ENCODE measurements around the gene DIDO1. TPM values are rescaled to one million over a fixed set of nuclear protein-coding genes. Genes with fewer than 3 reads are reported as not detected.
A peak's percentile ranks its signal among the peaks of the same experiment; 100 is the strongest.

The DIDO1 gene
- total RNA-seq, 4 donors from 2014 or later = 24.2 to 39.3 (median 28.7) TPM

DNA sequence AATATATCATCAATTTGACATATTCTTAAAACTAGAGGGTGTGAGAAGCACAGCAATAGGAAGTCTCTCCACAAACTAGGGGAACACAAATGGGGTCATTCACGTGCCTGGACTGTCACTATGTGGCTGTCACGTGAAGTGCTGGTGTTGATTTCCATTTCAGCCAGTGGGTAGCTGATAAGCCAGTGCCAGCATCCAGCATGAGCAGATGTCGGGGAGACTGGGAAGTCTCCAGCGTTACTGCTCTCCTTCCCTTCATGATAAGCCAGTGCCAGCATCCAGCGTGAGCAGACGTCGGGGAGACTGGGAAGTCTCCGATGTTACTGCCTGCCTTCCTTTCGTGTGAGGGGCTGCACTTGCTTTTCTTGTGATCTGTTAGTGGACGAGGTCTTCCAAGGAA, 20.6 kb upstream of the DIDO1 start:
- peaks cover 0 to 73% of the 10 kb centered on the region in 2 donors for H3K36me3 ChIP-seq
- no peaks in the 10 kb centered on the region for H3K27me3 ChIP-seq
- H3K4me3 ChIP-seq = no peak overlapping the region
- peak overlapping the region in 2 of 4 donors; percentile 24 to 39 for H3K27ac ChIP-seq
- no peaks in the 10 kb centered on the region for H3K9me3 ChIP-seq
- TF ChIP-seq, protein P1, sequence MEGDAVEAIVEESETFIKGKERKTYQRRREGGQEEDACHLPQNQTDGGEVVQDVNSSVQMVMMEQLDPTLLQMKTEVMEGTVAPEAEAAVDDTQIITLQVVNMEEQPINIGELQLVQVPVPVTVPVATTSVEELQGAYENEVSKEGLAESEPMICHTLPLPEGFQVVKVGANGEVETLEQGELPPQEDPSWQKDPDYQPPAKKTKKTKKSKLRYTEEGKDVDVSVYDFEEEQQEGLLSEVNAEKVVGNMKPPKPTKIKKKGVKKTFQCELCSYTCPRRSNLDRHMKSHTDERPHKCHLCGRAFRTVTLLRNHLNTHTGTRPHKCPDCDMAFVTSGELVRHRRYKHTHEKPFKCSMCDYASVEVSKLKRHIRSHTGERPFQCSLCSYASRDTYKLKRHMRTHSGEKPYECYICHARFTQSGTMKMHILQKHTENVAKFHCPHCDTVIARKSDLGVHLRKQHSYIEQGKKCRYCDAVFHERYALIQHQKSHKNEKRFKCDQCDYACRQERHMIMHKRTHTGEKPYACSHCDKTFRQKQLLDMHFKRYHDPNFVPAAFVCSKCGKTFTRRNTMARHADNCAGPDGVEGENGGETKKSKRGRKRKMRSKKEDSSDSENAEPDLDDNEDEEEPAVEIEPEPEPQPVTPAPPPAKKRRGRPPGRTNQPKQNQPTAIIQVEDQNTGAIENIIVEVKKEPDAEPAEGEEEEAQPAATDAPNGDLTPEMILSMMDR (IDR thresholded peaks at IDR 0.05 in 4 of 5, conservative IDR thresholded peaks at IDR 0.05 in 1 of 5) = no peak
- no peak for TF ChIP-seq POLR2A (IDR thresholded peaks at IDR 0.05)
- peak; percentile 63 to 71 for ATAC-seq
- intact Hi-C loops (cut with DNase I; ENCODE audit: low total_unique reads) (no loop called here), in situ Hi-C loops (cut with MboI; ENCODE audit: low sequenced_read_pairs in 4 of 4) (no loop called here)
- H3K4me1 ChIP-seq = peaks cover 6 to 11% of the 10 kb centered on the region in 2 donors
- no peak for DNase-seq

DNA sequence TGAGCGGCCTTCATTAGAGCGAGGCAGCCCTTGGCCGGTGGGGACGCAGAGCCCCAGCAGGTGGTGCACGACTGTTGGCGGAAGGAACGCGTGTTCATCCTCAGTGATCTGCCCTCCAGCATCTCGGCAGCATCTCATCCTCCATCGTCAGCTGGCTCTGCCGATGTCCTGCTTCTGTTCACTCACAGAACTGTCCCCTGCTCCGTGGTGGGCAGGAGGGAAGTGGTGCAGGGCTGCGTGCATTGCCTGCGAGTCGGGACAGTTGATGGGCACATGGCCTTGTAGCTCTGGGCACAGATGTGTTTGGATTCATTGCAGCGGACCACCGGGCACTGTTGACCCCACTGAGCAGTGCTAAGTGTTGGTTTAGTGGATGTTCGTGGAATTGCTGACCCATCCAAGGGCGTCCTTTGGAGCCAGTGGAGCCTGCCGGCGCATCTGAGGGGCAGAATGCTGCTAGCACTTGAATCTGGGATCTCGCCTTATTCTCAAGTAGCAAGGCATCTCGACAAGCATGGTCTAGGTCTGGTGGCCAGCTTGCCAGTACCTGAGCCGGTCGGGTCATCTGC, 19.6 kb upstream of the DIDO1 start:
- in situ Hi-C loops (cut with MboI; ENCODE audit: low sequenced_read_pairs in 4 of 4) (no loop called here), intact Hi-C loops (cut with DNase I; ENCODE audit: low total_unique reads) (no loop called here)
- Histone ChIP-seq H3K9me3 (no peaks in the 10 kb centered on the region), H3K27ac (no peak overlapping the region), H3K36me3 (peaks cover 0 to 78% of the 10 kb centered on the region in 2 donors), H3K27me3 (no peaks in the 10 kb centered on the region), H3K4me3 (no peak overlapping the region), H3K4me1 (peaks cover 6 to 11% of the 10 kb centered on the region in 2 donors)
- ATAC-seq (no peak), DNase-seq (no peak)
- no peak for TF ChIP-seq POLR2A (IDR thresholded peaks at IDR 0.05)
- TF ChIP-seq, protein P1 (IDR thresholded peaks at IDR 0.05 in 4 of 5, conservative IDR thresholded peaks at IDR 0.05 in 1 of 5) = no peak

DNA sequence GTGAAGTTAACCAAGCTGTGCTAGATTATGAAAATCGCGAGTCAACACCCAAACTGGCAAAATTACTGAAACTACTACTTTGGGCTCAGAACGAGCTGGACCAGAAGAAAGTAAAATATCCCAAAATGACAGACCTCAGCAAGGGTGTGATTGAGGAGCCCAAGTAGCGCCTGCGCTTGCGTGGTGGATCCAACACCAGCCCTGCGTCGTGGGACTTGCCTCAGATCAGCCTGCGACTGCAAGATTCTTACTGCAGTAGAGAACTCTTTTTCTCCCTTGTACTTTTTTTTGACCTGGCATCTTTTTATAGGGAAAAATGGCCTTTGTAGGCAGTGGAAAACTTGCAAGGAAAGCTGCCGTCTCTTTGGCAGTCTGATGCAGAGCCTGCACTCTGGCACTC, 18.4 kb upstream of the DIDO1 start:
- Histone ChIP-seq H3K4me1 (peaks cover 9 to 15% of the 10 kb centered on the region in 2 donors), H3K4me3 (no peak overlapping the region), H3K9me3 (no peaks in the 10 kb centered on the region), H3K27ac (no peak overlapping the region), H3K27me3 (no peaks in the 10 kb centered on the region), H3K36me3 (peaks cover 0 to 71% of the 10 kb centered on the region in 2 donors)
- TF ChIP-seq, protein P1 (IDR thresholded peaks at IDR 0.05 in 4 of 5, conservative IDR thresholded peaks at IDR 0.05 in 1 of 5) = no peak
- TF ChIP-seq POLR2A (IDR thresholded peaks at IDR 0.05) = no peak
- in situ Hi-C loops (cut with MboI; ENCODE audit: low sequenced_read_pairs in 4 of 4) = no loop called here
- no peak for ATAC-seq
- no peak for DNase-seq
- intact Hi-C loops (cut with DNase I; ENCODE audit: low total_unique reads) = no loop called here

DNA sequence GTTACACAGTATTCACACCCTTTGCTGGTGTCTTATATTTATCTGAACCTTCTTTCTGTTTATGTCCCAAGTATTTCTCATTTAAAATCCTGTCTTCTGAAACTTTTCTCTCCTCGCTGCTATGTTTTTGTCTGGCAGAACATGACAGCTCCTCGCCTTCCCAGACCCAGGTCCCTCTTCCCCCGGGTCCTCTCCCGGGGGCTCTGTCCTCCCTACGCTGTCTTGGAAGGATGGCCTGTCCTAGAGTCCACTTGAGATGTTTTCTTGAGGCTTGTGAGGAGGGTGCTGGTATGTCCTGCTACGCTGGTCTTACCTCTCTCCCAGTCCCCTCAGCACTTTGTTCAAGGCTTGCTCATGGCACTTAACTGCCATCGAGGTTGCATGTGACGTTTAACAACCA, 17.9 kb upstream of the DIDO1 start:
- ATAC-seq = no peak
- intact Hi-C loops (cut with DNase I; ENCODE audit: low total_unique reads) = no loop called here
- Histone ChIP-seq H3K4me3 (no peak overlapping the region), H3K36me3 (peaks cover 0 to 65% of the 10 kb centered on the region in 2 donors), H3K4me1 (peaks cover 15 to 20% of the 10 kb centered on the region in 2 donors), H3K27me3 (no peaks in the 10 kb centered on the region), H3K27ac (no peak overlapping the region), H3K9me3 (no peaks in the 10 kb centered on the region)
- DNase-seq = no peak
- TF ChIP-seq, protein P1 (IDR thresholded peaks at IDR 0.05 in 4 of 5, conservative IDR thresholded peaks at IDR 0.05 in 1 of 5) = no peak
- no peak for TF ChIP-seq POLR2A (IDR thresholded peaks at IDR 0.05)
- in situ Hi-C loops (cut with MboI; ENCODE audit: low sequenced_read_pairs in 4 of 4) = no loop called here

- ATAC-seq (no peak), DNase-seq (no peak)
- H3K27ac ChIP-seq = no peak overlapping the region
- H3K36me3 ChIP-seq = peaks cover 0 to 57% of the 10 kb centered on the region in 2 donors
- no peak overlapping the region for H3K4me3 ChIP-seq
- H3K4me1 ChIP-seq = peaks cover 19 to 20% of the 10 kb centered on the region in 2 donors
- intact Hi-C loops (cut with DNase I; ENCODE audit: low total_unique reads) (no loop called here), in situ Hi-C loops (cut with MboI; ENCODE audit: low sequenced_read_pairs in 4 of 4) (no loop called here)
- H3K9me3 ChIP-seq = no peaks in the 10 kb centered on the region
- TF ChIP-seq, protein P1 (IDR thresholded peaks at IDR 0.05 in 4 of 5, conservative IDR thresholded peaks at IDR 0.05 in 1 of 5) = no peak
- no peak for TF ChIP-seq POLR2A (IDR thresholded peaks at IDR 0.05)
- no peaks in the 10 kb centered on the region for H3K27me3 ChIP-seq
Observed at GRCh38 chr20:62943396-62943795, 17.1 kb upstream of the DIDO1 start.

Measured in gastrocnemius medialis (tissue), 4 donors.